ENCODE results near the gene SHISA9.

DNA sequence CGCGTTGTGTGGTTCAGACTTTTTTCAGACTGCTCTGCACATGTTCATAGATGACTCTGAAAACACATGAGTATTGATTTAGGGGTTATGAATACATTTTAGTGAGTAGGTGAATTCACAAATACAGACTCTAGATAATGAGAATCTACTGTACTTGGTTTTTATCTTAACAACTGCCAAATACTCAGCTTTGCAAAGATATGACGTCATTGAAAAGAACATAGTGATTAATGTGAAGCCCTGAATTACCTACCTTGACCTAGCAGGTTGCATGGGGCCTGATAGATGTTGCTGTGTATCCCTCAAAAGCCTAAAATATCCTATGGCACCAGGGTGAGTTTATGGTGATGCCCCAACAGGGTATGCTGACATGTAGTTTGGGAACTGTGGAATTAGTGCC is 98.0 kb downstream of the SHISA9 start:
- TF ChIP-seq, protein P1, sequence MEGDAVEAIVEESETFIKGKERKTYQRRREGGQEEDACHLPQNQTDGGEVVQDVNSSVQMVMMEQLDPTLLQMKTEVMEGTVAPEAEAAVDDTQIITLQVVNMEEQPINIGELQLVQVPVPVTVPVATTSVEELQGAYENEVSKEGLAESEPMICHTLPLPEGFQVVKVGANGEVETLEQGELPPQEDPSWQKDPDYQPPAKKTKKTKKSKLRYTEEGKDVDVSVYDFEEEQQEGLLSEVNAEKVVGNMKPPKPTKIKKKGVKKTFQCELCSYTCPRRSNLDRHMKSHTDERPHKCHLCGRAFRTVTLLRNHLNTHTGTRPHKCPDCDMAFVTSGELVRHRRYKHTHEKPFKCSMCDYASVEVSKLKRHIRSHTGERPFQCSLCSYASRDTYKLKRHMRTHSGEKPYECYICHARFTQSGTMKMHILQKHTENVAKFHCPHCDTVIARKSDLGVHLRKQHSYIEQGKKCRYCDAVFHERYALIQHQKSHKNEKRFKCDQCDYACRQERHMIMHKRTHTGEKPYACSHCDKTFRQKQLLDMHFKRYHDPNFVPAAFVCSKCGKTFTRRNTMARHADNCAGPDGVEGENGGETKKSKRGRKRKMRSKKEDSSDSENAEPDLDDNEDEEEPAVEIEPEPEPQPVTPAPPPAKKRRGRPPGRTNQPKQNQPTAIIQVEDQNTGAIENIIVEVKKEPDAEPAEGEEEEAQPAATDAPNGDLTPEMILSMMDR (IDR thresholded peaks at IDR 0.05; ENCODE audit: low read depth, low read length, poor library complexity, severe bottlenecking) = no peak
- TF ChIP-seq EZH2phosphoT487 (IDR thresholded peaks at IDR 0.05; ENCODE audit: borderline replicate concordance, low read length) = no peak
